GM21717 (cell line): Measurements from ENCODE around the gene LDLRAD2.

Source experiments
- ATAC-seq: cut with Tn5 transposase; IDR thresholded peaks from one replicate; pipeline ENCODE4 v1.9.1; 2021; ENCODE audit warnings: mild to moderate bottlenecking, moderate library complexity; ENCODE audit not compliant: unreplicated experiment

The LDLRAD2 gene

GRCh38 chr1:21857840-21858670 lies 46.0 kb downstream of the LDLRAD2 start:
- no peak for ATAC-seq

GRCh38 chr1:21859669-21860179 lies 47.7 kb downstream of the LDLRAD2 start:
- ATAC-seq, result no peak

- no peak for ATAC-seq
Observed at GRCh38 chr1:21860971-21861370, 48.9 kb downstream of the LDLRAD2 start.

- no peak for ATAC-seq
Observed at GRCh38 chr1:21861602-21862429, 49.8 kb downstream of the LDLRAD2 start.

- ATAC-seq, result no peak
Observed at GRCh38 chr1:21863981-21864380, 51.9 kb downstream of the LDLRAD2 start.

GRCh38 chr1:21864730-21865129 lies 52.7 kb downstream of the LDLRAD2 start:
- no peak for ATAC-seq

GRCh38 chr1:21865609-21865942 lies 53.5 kb downstream of the LDLRAD2 start:
- no peak for ATAC-seq

GRCh38 chr1:21865943-21866706 lies 54.1 kb downstream of the LDLRAD2 start:
- ATAC-seq, result peak; percentile 74

- no peak for ATAC-seq
Observed at GRCh38 chr1:21866707-21867043, 54.6 kb downstream of the LDLRAD2 start.

GRCh38 chr1:21867451-21867996 lies 55.5 kb downstream of the LDLRAD2 start:
- ATAC-seq, result no peak

- no peak for ATAC-seq
Observed at GRCh38 chr1:21868482-21868881, 56.4 kb downstream of the LDLRAD2 start.

GRCh38 chr1:21868941-21869454 lies 56.9 kb downstream of the LDLRAD2 start:
- no peak for ATAC-seq

GRCh38 chr1:21869620-21870121 lies 57.6 kb downstream of the LDLRAD2 start:
- ATAC-seq, result no peak

GRCh38 chr1:21870611-21871010 lies 58.5 kb downstream of the LDLRAD2 start:
- no peak for ATAC-seq

GRCh38 chr1:21871943-21872342 lies 59.9 kb downstream of the LDLRAD2 start:
- no peak for ATAC-seq

- ATAC-seq, result no peak
Observed at GRCh38 chr1:21872445-21873079, 60.5 kb downstream of the LDLRAD2 start.

- no peak for ATAC-seq
Observed at GRCh38 chr1:21873174-21873573, 61.1 kb downstream of the LDLRAD2 start.

GRCh38 chr1:21873761-21874160 lies 61.7 kb downstream of the LDLRAD2 start:
- no peak for ATAC-seq

GRCh38 chr1:21874328-21874727 lies 62.3 kb downstream of the LDLRAD2 start:
- no peak for ATAC-seq
